Brain microvascular endothelial cell (primary cell): ENCODE data around the gene EVA1B.

ENCODE experiments used
- DNase-seq: peaks from one replicate; pipeline ENCODE4 v3.0.0-alpha.2; 2020
- H3K27ac ChIP-seq: fragments of 250-450 bp; sonication (Bioruptor Pico); 2 replicates; pipeline ENCODE4 v1.5.1; 2020; ENCODE audit warnings: mild to moderate bottlenecking, moderate library complexity
- H3K27me3 ChIP-seq: fragments of 250-450 bp; sonication (Bioruptor Pico); replicated peaks from 2 replicates; pipeline ENCODE4 v1.5.1; 2020; ENCODE audit warnings: mild to moderate bottlenecking
- H3K36me3 ChIP-seq: fragments of 250-450 bp; sonication (Bioruptor Pico); replicated peaks from 2 replicates; pipeline ENCODE4 v1.5.1; 2020; ENCODE audit warnings: mild to moderate bottlenecking
- H3K4me3 ChIP-seq: 2 replicates; pipeline ENCODE4 v1.5.1; 2011; ENCODE audit warnings: low read depth, mild to moderate bottlenecking, control low read depth, low read length, moderate library complexity
- in situ Hi-C: cut with HindIII; loops from 2 replicates; pipeline ENCODE4 v1.10.0; 2017; ENCODE audit warnings: low sequenced_read_pairs, low pct_ligation_motif_present
- TF ChIP-seq, protein P1 (sequence below): IDR thresholded peaks from 2 replicates; pipeline ENCODE4 v1.5.1; 2011; ENCODE audit warnings: low read depth, mild to moderate bottlenecking, moderate library complexity, low read length, control low read depth, inconsistent platforms; ENCODE audit errors: missing control alignments

Gene EVA1B

DNA sequence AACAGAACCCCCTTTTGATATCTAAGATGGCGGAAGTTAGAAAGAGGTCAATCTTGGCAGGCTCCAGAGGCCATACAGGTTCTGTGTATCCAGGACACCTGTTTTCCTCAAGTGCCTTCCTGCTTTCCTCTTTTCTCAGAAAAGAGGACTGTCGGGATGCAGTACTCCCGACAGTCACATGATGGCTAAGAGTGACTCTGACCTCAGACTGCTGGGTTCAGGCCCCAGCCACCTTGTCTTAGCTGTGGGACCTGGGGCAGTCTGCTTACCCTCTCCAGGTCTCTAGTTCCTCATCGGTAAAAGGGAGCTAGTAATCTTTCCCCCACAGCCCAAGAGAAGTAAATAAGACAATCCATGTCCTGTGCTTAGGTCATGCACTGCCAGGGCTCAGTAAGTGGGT is 32.4 kb upstream of the EVA1B start:
- in situ Hi-C loops: no loop called here
- Histone ChIP-seq H3K27me3 (no peaks in the 10 kb centered on the region), H3K4me3 (no peak overlapping the region), H3K27ac (no peak overlapping the region), H3K36me3 (peaks cover 68% of the 10 kb centered on the region)
- DNase-seq: no peak
- TF ChIP-seq, protein P1, sequence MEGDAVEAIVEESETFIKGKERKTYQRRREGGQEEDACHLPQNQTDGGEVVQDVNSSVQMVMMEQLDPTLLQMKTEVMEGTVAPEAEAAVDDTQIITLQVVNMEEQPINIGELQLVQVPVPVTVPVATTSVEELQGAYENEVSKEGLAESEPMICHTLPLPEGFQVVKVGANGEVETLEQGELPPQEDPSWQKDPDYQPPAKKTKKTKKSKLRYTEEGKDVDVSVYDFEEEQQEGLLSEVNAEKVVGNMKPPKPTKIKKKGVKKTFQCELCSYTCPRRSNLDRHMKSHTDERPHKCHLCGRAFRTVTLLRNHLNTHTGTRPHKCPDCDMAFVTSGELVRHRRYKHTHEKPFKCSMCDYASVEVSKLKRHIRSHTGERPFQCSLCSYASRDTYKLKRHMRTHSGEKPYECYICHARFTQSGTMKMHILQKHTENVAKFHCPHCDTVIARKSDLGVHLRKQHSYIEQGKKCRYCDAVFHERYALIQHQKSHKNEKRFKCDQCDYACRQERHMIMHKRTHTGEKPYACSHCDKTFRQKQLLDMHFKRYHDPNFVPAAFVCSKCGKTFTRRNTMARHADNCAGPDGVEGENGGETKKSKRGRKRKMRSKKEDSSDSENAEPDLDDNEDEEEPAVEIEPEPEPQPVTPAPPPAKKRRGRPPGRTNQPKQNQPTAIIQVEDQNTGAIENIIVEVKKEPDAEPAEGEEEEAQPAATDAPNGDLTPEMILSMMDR: peak; percentile 6

DNA sequence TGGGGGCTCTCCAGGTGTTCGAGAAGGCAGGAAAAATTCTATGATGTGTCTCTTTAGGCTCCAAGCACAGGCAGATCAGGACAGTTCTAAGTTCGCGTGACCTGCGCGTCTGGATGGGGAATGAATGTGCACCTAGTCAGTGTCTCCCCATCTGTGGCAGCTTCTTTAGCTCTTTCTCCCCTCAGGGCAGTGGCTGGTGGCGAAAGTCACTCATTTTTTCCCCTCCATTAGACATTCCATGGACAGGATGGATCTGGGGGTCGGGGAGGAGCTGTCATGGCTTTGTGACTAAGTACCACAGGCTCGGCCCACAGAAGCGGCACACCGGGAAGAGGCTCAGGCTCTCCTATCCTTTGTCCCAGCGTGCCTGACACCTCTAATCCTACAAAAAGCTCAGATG is 31.0 kb upstream of the EVA1B start:
- TF ChIP-seq, protein P1: no peak
- H3K36me3 ChIP-seq: peaks cover 67% of the 10 kb centered on the region
- in situ Hi-C loops: no loop called here
- DNase-seq: no peak
- no peak overlapping the region for H3K27ac ChIP-seq
- H3K27me3 ChIP-seq: no peaks in the 10 kb centered on the region
- no peak overlapping the region for H3K4me3 ChIP-seq

DNA sequence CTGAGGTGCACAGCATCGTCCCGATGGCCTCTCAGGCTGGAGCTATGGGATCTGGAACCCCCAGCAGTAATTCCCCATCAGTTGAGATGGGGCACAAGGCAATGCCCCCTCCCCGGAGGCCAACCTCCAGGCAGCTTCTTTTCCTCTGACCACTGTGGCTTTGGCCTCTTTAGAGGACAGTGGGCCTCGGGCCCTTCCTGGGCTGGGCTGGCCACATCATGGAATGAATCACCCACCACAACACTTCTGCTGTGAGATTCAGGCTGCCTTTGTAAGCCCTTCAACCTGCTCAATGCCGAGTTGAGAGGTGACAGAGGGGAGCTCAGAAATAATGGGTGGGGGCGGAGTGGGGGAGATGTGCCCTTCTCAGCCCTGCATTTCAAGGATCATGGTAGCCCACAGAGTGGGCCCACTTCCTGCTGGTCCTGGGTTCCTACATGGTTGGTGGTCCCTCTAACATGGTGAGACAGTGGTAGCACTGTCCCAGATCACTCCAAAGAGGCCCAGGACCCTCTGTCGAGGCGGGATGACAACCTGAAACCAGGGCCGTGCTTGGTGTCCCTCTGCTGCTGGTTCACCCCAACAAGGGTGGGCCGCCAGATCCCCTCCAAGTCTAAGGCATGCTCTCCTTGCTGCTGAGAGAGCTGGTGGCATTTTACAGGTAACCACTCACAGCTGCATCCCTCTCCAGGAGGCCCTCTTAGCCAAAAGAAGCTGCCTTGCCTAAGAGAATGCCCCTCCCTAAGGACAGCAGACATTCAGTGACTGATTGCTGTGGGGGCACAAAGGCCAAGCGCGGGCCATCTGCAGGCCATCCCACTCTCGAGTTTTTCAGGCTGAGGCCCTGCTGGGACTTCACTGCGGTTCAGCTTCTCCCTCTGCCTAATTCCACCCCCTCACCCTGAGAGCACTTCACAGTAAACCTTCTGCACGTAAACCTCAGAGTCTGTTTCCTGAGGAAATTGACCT is 29.7 kb upstream of the EVA1B start:
- Histone ChIP-seq H3K4me3 (no peak overlapping the region), H3K27ac (peak overlapping the region; percentile 91), H3K27me3 (no peaks in the 10 kb centered on the region), H3K36me3 (peaks cover 67% of the 10 kb centered on the region)
- DNase-seq: peak; percentile 68
- in situ Hi-C loops: no loop called here
- TF ChIP-seq, protein P1: no peak

DNA sequence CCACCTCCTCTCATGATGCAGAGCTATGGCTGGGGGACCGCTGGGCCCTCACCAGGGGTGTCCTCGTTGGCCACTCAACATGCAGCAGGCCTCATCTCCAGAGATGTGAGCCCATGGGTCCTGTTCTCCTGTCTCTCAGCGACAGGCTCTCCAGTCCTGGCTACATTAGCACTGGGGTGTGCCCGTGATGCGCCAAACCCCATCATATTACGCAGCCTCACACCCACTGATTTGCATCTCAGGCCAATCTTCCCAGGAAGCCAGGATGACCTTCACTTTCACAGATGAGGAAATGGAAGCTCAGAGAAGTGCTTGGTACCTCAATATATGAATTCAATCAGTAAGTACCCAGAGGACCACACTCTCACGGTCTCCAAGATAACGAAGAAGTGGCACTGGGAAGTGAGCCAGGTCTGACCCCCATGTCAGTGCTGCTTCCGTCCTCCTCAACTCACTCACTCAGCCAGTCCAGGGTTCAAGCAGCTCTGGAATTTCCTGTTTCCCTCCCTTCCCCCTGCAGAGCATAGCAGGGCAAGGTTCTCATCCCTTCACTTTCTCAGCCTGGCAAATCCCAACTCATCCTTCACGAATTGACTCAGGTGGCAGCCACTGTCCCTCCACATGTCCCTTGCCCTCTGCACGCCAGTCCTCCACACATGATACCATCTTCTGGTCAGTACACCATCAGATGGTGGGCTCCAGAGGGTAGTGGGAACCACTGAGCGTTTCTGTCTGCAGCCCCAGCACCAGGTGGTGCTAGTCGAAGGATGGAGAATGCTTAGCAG is 28.9 kb upstream of the EVA1B start:
- Histone ChIP-seq H3K27me3 (no peaks in the 10 kb centered on the region), H3K4me3 (no peak overlapping the region), H3K36me3 (peaks cover 62% of the 10 kb centered on the region), H3K27ac (peak overlapping the region; percentile 91)
- in situ Hi-C loops: no loop called here
- TF ChIP-seq, protein P1: peak; percentile 53
- DNase-seq: no peak

DNA sequence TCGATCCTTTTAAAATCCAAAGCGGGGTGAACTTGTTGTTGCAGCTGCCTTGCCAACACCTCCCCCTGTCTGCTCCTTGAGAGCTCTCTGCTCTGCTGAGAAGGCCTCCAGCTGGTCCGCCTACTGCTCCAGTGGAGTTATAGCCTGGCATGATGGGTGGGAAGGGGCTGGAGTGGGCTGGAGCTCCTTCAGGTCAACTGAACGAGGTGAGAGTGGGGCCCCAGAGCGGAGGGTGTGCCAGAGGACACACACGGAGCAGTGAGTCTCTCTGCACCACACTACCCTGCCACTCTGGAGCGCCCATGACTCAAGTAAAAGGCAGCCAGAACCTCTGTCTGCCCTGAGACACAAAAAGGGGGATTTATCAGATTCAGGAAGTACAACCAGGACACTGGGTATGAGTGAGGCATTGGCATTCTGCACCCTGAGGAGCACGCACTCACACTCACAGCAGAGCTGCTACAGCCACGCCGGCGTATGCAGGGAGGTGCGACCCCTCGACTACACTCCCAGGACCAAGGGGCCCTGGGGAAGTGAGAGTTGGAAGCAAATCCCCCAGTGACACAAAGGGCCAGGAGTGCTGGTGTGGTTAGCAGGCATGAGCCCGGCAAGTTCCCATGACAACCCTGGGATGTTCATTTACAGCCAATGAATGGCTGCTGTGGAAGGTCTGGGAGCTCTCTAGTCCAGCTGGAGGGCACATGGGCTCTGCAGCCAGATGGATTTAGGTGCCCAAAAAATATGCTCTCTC is 28.0 kb upstream of the EVA1B start:
- H3K27me3 ChIP-seq: no peaks in the 10 kb centered on the region
- H3K4me3 ChIP-seq: peak overlapping the region; percentile 26
- peak; percentile 81 for DNase-seq
- peaks cover 62% of the 10 kb centered on the region for H3K36me3 ChIP-seq
- H3K27ac ChIP-seq: peak overlapping the region; percentile 91
- TF ChIP-seq, protein P1: no peak
- in situ Hi-C loops: no loop called here
